Measurements from ENCODE around the gene BRMS1L. TPM values are rescaled to one million over a fixed set of nuclear protein-coding genes. Genes with fewer than 3 reads are reported as not detected.
"Not testable (repeated sequence)": the region's sequence is repeated elsewhere in the genome, so short reads cannot be mapped to it uniquely, and the experiment has no call there.

The BRMS1L gene
- total RNA-seq, 4 donors from 2014 or later = 4.6 to 6.8 (median 6.1) TPM

DNA sequence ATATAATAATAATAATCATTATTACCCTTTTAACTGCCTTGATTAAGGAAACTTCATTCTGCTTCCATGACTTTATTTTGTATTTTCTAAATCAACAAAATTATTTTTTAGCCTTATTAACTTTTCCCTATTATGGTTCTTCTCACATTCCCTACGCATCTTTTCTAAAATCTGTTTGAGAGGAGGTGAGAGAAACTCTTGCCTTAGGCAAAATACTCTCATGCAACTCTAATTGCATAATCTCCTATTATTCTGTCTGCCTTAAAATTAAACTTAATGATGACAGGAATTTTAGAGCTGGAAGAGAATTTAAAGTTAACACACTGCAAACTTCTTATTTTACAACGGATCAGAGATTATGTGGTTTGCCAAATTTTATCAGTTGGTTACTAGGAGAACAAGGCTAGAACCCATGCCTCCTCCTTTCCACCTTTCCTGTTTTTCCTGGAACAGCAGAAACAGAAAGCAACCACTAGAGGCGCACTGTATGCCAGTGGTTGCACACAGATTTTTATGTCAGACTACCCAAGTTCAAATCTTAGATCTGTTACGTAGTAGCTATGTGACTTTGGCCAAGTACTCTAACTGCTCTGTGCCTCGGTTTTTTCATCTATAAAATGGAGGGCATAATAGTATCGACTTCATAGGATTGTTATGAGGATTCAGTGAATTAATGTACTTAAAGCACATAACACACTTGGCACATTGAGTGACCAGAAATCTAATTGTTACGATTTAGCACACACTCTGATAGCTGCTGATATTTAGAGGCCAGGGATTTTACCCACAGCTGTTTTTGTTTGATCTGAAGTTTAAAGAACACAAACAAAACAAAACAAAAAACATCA is 4.3 kb upstream of the BRMS1L start:
- no peak overlapping the region for H3K4me3 ChIP-seq
- ATAC-seq = no peak
- no peaks in the 10 kb centered on the region for H3K9me3 ChIP-seq
- in situ Hi-C loops (cut with MboI; ENCODE audit: low sequenced_read_pairs in 4 of 4) = no loop called here
- TF ChIP-seq POLR2A (IDR thresholded peaks at IDR 0.05) = no peak
- TF ChIP-seq, protein P1, sequence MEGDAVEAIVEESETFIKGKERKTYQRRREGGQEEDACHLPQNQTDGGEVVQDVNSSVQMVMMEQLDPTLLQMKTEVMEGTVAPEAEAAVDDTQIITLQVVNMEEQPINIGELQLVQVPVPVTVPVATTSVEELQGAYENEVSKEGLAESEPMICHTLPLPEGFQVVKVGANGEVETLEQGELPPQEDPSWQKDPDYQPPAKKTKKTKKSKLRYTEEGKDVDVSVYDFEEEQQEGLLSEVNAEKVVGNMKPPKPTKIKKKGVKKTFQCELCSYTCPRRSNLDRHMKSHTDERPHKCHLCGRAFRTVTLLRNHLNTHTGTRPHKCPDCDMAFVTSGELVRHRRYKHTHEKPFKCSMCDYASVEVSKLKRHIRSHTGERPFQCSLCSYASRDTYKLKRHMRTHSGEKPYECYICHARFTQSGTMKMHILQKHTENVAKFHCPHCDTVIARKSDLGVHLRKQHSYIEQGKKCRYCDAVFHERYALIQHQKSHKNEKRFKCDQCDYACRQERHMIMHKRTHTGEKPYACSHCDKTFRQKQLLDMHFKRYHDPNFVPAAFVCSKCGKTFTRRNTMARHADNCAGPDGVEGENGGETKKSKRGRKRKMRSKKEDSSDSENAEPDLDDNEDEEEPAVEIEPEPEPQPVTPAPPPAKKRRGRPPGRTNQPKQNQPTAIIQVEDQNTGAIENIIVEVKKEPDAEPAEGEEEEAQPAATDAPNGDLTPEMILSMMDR (IDR thresholded peaks at IDR 0.05 in 4 of 5, conservative IDR thresholded peaks at IDR 0.05 in 1 of 5) = peak in 4 of 5 experiments; percentile 12 to 74 (median 53)
- no peak overlapping the region for H3K27ac ChIP-seq
- no peaks in the 10 kb centered on the region for H3K27me3 ChIP-seq
- H3K4me1 ChIP-seq = peaks cover 0 to 5% of the 10 kb centered on the region in 2 donors
- DNase-seq = no peak
- H3K36me3 ChIP-seq = no peaks in the 10 kb centered on the region
- intact Hi-C loops (cut with DNase I; ENCODE audit: low total_unique reads) = loop anchor here (10.0 kb wide), 1 partner anchor 697 kb away; the partner anchor contains the start of genes PPP2R3C and PRORP

- Histone ChIP-seq H3K9me3 (no peaks in the 10 kb centered on the region), H3K27ac (no peak overlapping the region), H3K27me3 (no peaks in the 10 kb centered on the region), H3K36me3 (no peaks in the 10 kb centered on the region), H3K4me1 (peaks cover 0 to 12% of the 10 kb centered on the region in 2 donors), H3K4me3 (no peak overlapping the region)
- in situ Hi-C loops (cut with MboI; ENCODE audit: low sequenced_read_pairs in 4 of 4) = no loop called here
- TF ChIP-seq POLR2A (IDR thresholded peaks at IDR 0.05) = no peak
- TF ChIP-seq, protein P1 (IDR thresholded peaks at IDR 0.05 in 4 of 5, conservative IDR thresholded peaks at IDR 0.05 in 1 of 5) = no peak
- no peak for ATAC-seq
- DNase-seq = no peak
- intact Hi-C loops (cut with DNase I; ENCODE audit: low total_unique reads) = loop anchor here (10.0 kb wide), 1 partner anchor 698 kb away; the partner anchor contains the start of genes PPP2R3C and PRORP
Observed at GRCh38 chr14:35822501-35822900, 3.6 kb upstream of the BRMS1L start.

GRCh38 chr14:35824446-35825165 is 1.5 kb upstream of the BRMS1L start:
- H3K36me3 ChIP-seq; DNase-seq; in situ Hi-C loops (cut with MboI; ENCODE audit: low sequenced_read_pairs in 4 of 4); H3K27ac ChIP-seq; ATAC-seq; H3K27me3 ChIP-seq; H3K9me3 ChIP-seq: not testable (repeated sequence)
- intact Hi-C loops (cut with DNase I; ENCODE audit: low total_unique reads) = loop anchor here (10.0 kb wide), 1 partner anchor 700 kb away; the partner anchor contains the start of genes PPP2R3C and PRORP
- Histone ChIP-seq H3K4me3 (peak overlapping the region in 1 of 4 donors; percentile 91), H3K4me1 (peaks cover 0 to 15% of the 10 kb centered on the region in 2 donors)

- DNase-seq (no peak), ATAC-seq (no peak)
- Histone ChIP-seq H3K27me3 (no peaks in the 10 kb centered on the region), H3K36me3 (no peaks in the 10 kb centered on the region), H3K4me1 (peaks cover 0 to 15% of the 10 kb centered on the region in 2 donors), H3K9me3 (no peaks in the 10 kb centered on the region), H3K4me3 (peak overlapping the region; percentile 44 to 91 (median 82)), H3K27ac (peak overlapping the region; percentile 89 to 98 (median 96))
- intact Hi-C loops (cut with DNase I; ENCODE audit: low total_unique reads) = loop anchor here (1.0 to 10.0 kb wide), 2 partner anchors 17 to 701 kb away; partner anchors contain the start of genes PPP2R3C, PRORP and RALGAPA1
- in situ Hi-C loops (cut with MboI; ENCODE audit: low sequenced_read_pairs in 4 of 4) = no loop called here
- no peak for TF ChIP-seq POLR2A (IDR thresholded peaks at IDR 0.05)
Observed at GRCh38 chr14:35825968-35826217, 245 bp upstream of the BRMS1L start.

DNA sequence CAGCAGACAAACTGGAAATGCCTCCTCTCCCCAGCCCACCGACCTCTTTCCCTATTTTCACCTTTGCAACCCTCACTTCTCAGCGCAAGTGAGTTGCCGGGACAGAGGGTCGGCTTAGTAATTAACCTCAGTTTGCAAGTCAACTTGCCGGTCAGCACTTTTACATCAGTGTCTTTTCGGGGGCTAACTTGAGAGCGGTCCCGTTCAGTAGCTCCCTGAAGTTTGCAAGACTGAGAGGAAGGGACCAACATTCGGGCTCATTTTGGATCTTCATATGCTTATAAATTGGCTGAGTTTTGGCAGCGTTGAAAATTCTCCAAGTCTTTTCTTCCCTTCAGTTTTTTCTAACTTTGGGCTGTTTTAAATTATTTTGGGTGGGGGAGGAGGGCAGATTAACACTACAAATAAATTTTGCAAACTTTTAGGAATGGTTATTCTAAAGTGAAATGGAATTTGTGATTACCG is 846 bp downstream of the BRMS1L start:
- Histone ChIP-seq H3K4me3 (peak overlapping the region; percentile 74 to 91 (median 88)), H3K36me3 (peaks cover 0 to 8% of the 10 kb centered on the region in 2 donors), H3K27me3 (no peaks in the 10 kb centered on the region), H3K9me3 (no peaks in the 10 kb centered on the region), H3K4me1 (peaks cover 0 to 15% of the 10 kb centered on the region in 2 donors), H3K27ac (peak overlapping the region; percentile 89 to 98 (median 96))
- no peak for TF ChIP-seq POLR2A (IDR thresholded peaks at IDR 0.05)
- TF ChIP-seq, protein P1 (IDR thresholded peaks at IDR 0.05 in 4 of 5, conservative IDR thresholded peaks at IDR 0.05 in 1 of 5) = no peak
- ATAC-seq = no peak
- DNase-seq = no peak
- in situ Hi-C loops (cut with MboI; ENCODE audit: low sequenced_read_pairs in 4 of 4) = no loop called here
- intact Hi-C loops (cut with DNase I; ENCODE audit: low total_unique reads) = loop anchor here (1.0 to 10.0 kb wide), 2 partner anchors 18 to 702 kb away; partner anchors contain the start of genes PPP2R3C, PRORP and RALGAPA1
